HCT116 (cell line): ENCODE results near the gene RAB9A. TPM values are rescaled to one million over a fixed set of nuclear protein-coding genes. Genes with fewer than 3 reads are reported as not detected.

Experiments
- ATAC-seq: fragments of 200-7000 bp; cut with Tn5 transposase; 2 replicates; pipeline ENCODE4 v1.9.1; 2020; ENCODE audit warnings: mild to moderate bottlenecking, moderate library complexity
- BruUV-seq: library from RNA; stranded (reverse); fragments of 400-500 nt; replicated peaks from 2 replicates; lab custom pipeline; 2021; lab: Mats Ljungman, UMichigan
- CTCF ChIA-PET: fragments of 300-600 bp; sonication (Branson Sonifier 250); formaldehyde crosslinking; loops from one replicate; lab custom pipeline; 2021; ENCODE audit warnings: antibody characterized with exemption; lab: Charles Lee
- POLR2A ChIA-PET: fragments of 300-600, 350-600 bp; sonication (Branson Sonifier 250); formaldehyde crosslinking; loops from one replicate; lab custom pipeline; 2021; ENCODE audit warnings: antibody characterized with exemption; lab: Charles Lee
- RAD21 ChIA-PET, 2 experiments: fragments of 300-600 bp; sonication (Branson Sonifier 250); formaldehyde crosslinking; loops; one replicate each; lab custom pipeline; 2023; ENCODE audit warnings: low total read pairs in 2 of 2; ENCODE audit not compliant: uncharacterized antibody in 2 of 2, unreplicated experiment in 2 of 2, low non-redundant PET in 1 of 2; lab: Charles Lee
- DNase-seq: peaks from one replicate; pipeline ENCODE4 v3.0.0-alpha.2; 2010; ENCODE audit warnings: low read depth, low spot score
- H2AFZ ChIP-seq: fragments of 200-600 bp; shearing (Covaris generic), sonication (generic); 2 replicates; pipeline ENCODE4 v1.6.1; 2017; ENCODE audit warnings: low read depth, mixed run types, mixed read lengths, antibody characterized with exemption, low read length; ENCODE audit not compliant: poor library complexity, severe bottlenecking
- H3K27ac ChIP-seq: 2 replicates; pipeline ENCODE4 v1.5.1; 2012; ENCODE audit warnings: low read depth, low read length
- H3K27me3 ChIP-seq: fragments of 200-600 bp; sonication (generic); 2 replicates; pipeline ENCODE4 v1.6.1; 2016; ENCODE audit warnings: mixed run types, low read length, mixed read lengths; ENCODE audit not compliant: insufficient read depth
- H3K36me3 ChIP-seq, 2 experiments: fragments of 200-500 bp in 1 of 2; fragments of 200-600 bp in 1 of 2; sonication (Bioruptor generic) in 1 of 2; sonication (generic) in 1 of 2; 2 replicates each; pipeline versions ENCODE4 v1.5.1 to v1.6.1; 2014 to 2016; ENCODE audit warnings: low read length in 2 of 2, inconsistent platforms in 1 of 2, mixed read lengths in 1 of 2, mixed run types in 1 of 2; ENCODE audit not compliant: insufficient read depth in 2 of 2, control insufficient read depth in 1 of 2
- H3K4me1 ChIP-seq, 2 experiments: fragments of 200-600 bp in 1 of 2; sonication (generic) in 1 of 2; 2 replicates each; pipeline versions ENCODE4 v1.5.1 to v1.6.1; 2012 to 2017; ENCODE audit warnings: low read length in 2 of 2, inconsistent platforms in 1 of 2, mild to moderate bottlenecking in 1 of 2, mixed read lengths in 1 of 2, mixed run types in 1 of 2, moderate library complexity in 1 of 2; ENCODE audit not compliant: insufficient read depth in 2 of 2, control insufficient read depth in 1 of 2
- H3K4me2 ChIP-seq: fragments of 200-600 bp; sonication (generic); 2 replicates; pipeline ENCODE4 v1.6.1; 2017; ENCODE audit warnings: mixed run types, low read length, mixed read lengths
- H3K4me3 ChIP-seq, 2 experiments: fragments of 200-600 bp in 1 of 2; sonication (generic) in 1 of 2; replicated peaks in 1 of 2; 2 replicates each; pipeline ENCODE4 v1.5.1; 2011 to 2016; ENCODE audit warnings: low read length in 2 of 2, control low read depth in 1 of 2, low read depth in 1 of 2, mild to moderate bottlenecking in 1 of 2, mixed read lengths in 1 of 2, mixed run types in 1 of 2
- H3K79me2 ChIP-seq: fragments of 200-600 bp; sonication (generic); 2 replicates; pipeline ENCODE4 v1.6.1; 2017; ENCODE audit warnings: mild to moderate bottlenecking, mixed run types, low read length, moderate library complexity, mixed read lengths; ENCODE audit not compliant: insufficient read depth
- H3K9ac ChIP-seq: fragments of 200-600 bp; sonication (generic); 2 replicates; pipeline ENCODE4 v1.6.1; 2016; ENCODE audit warnings: low read length, mixed read lengths
- H3K9me2 ChIP-seq: fragments of 200-600 bp; sonication (generic), shearing (Covaris generic); 2 replicates; pipeline ENCODE4 v1.6.1; 2017; ENCODE audit warnings: mixed run types, mild to moderate bottlenecking, moderate library complexity; ENCODE audit not compliant: insufficient read depth
- H3K9me3 ChIP-seq, 2 experiments: fragments of 200-500 bp in 1 of 2; fragments of 200-600 bp in 1 of 2; sonication (Bioruptor generic) in 1 of 2; sonication (generic) in 1 of 2; 2 replicates each; pipeline ENCODE4 v1.6.1; 2014 to 2017; ENCODE audit warnings: low read length in 2 of 2, mixed read lengths in 2 of 2, inconsistent platforms in 1 of 2, low read depth in 1 of 2, mild to moderate bottlenecking in 1 of 2, mixed run types in 1 of 2, moderate library complexity in 1 of 2; ENCODE audit not compliant: control insufficient read depth in 1 of 2, insufficient read depth in 1 of 2
- H4K20me1 ChIP-seq: fragments of 200-600 bp; sonication (generic), shearing (Covaris generic); 2 replicates; pipeline ENCODE4 v1.6.1; 2017; ENCODE audit warnings: mixed run types, mild to moderate bottlenecking, moderate library complexity; ENCODE audit not compliant: insufficient read depth
- ATF3 ChIP-seq: IDR thresholded peaks from 2 replicates; pipeline ENCODE4 v1.6.1; 2012
- CEBPB ChIP-seq: IDR thresholded peaks from 2 replicates; pipeline ENCODE4 v1.6.1; 2012; ENCODE audit warnings: low read depth
- CTCF ChIP-seq, 3 experiments: fragments of 200-600 bp in 1 of 3; sonication (generic) in 1 of 3; IDR thresholded peaks in 2 of 3; conservative IDR thresholded peaks in 1 of 3; 2 replicates each; pipeline ENCODE4 v1.5.1; 2012 to 2017; ENCODE audit warnings: low read depth in 2 of 3, low read length in 2 of 3, antibody characterized with exemption in 1 of 3, borderline replicate concordance in 1 of 3, control low read depth in 1 of 3, mild to moderate bottlenecking in 1 of 3, mixed read lengths in 1 of 3, mixed run types in 1 of 3, moderate library complexity in 1 of 3; ENCODE audit not compliant: insufficient read depth in 1 of 3
- EGR1 ChIP-seq: IDR thresholded peaks from 2 replicates; pipeline ENCODE4 v1.6.1; 2012; ENCODE audit warnings: low read depth
- EZH2 ChIP-seq: fragments of 200-600 bp; sonication (generic); IDR thresholded peaks from 2 replicates; pipeline ENCODE4 v1.6.1; 2017; ENCODE audit warnings: antibody characterized with exemption, mixed run types
- FOSL1 ChIP-seq: IDR thresholded peaks from 2 replicates; pipeline ENCODE4 v1.6.1; 2012; ENCODE audit warnings: low read depth
- JUND ChIP-seq: IDR thresholded peaks from 2 replicates; pipeline ENCODE4 v1.6.1; 2012
- MAX ChIP-seq: IDR thresholded peaks from 2 replicates; pipeline ENCODE4 v1.6.1; 2012
- POLR2A ChIP-seq: IDR thresholded peaks from 2 replicates; pipeline ENCODE4 v1.7.0; 2011; ENCODE audit warnings: borderline replicate concordance; ENCODE audit not compliant: insufficient read depth, insufficient read length; ENCODE audit errors: extremely low read depth
- POLR2AphosphoS5 ChIP-seq: IDR thresholded peaks from 2 replicates; pipeline ENCODE4 v1.6.1; 2011; ENCODE audit warnings: mild to moderate bottlenecking, low read depth, low read length, moderate library complexity
- REST ChIP-seq: IDR thresholded peaks from 2 replicates; pipeline ENCODE4 v1.6.1; 2012; ENCODE audit warnings: low read depth
- SIN3A ChIP-seq: IDR thresholded peaks from 2 replicates; pipeline ENCODE4 v1.6.1; 2012; ENCODE audit warnings: low read depth
- TCF7L2 ChIP-seq: IDR thresholded peaks from 2 replicates; pipeline ENCODE4 v1.7.0; 2011; ENCODE audit warnings: borderline replicate concordance, inconsistent platforms; ENCODE audit not compliant: insufficient read depth, insufficient read length; ENCODE audit errors: extremely low read depth
- YY1 ChIP-seq: IDR thresholded peaks from 2 replicates; pipeline ENCODE4 v1.6.1; 2011; ENCODE audit warnings: low read length, low read depth, moderate library complexity, mild to moderate bottlenecking; ENCODE audit not compliant: insufficient replicate concordance; ENCODE audit errors: extremely low read depth
- ZBTB33 ChIP-seq: IDR thresholded peaks from 2 replicates; pipeline ENCODE4 v1.6.1; 2011; ENCODE audit warnings: mild to moderate bottlenecking, low read length, moderate library complexity; ENCODE audit not compliant: insufficient replicate concordance; ENCODE audit errors: extremely low read depth
- ZFX ChIP-seq: fragments of 450-650 bp; IDR thresholded peaks from 2 replicates; pipeline ENCODE4 v1.6.1; 2017
- ZNF274 ChIP-seq: fragments of 200-500 bp; sonication (Bioruptor generic); IDR thresholded peaks from 2 replicates; pipeline ENCODE4 v1.6.1; 2014; ENCODE audit warnings: mild to moderate bottlenecking, low read depth, low read length, inconsistent platforms
- intact Hi-C: fragments of 100-400 bp; cut with micrococcal nuclease; formaldehyde crosslinking; loops from 2 replicates; pipeline ENCODE4 v1.10.0; 2022
- total RNA-seq: library from RNA; stranded (reverse); gene quantifications from one replicate; pipeline ENCODE4 v1.2.1, GENCODE V29; 2021; ENCODE audit not compliant: unreplicated experiment

The RAB9A gene
- total RNA-seq, 1 experiment from 2014 or later, result 23.9 TPM

- no peak overlapping the region for H3K4me3 ChIP-seq
- DNase-seq (no peak), ATAC-seq (no peak)
- H3K4me1 ChIP-seq, result no peaks in the 10 kb centered on the region
- H3K4me2 ChIP-seq, result no peak overlapping the region
- no peak for TF ChIP-seq MAX
- no peak for TF ChIP-seq ZBTB33
- TF ChIP-seq POLR2AphosphoS5, result no peak
- TF ChIP-seq REST, result no peak
- TF ChIP-seq ATF3, result no peak
- no peak for TF ChIP-seq SIN3A
- TF ChIP-seq CEBPB, result no peak
- no peak for TF ChIP-seq EGR1
- no peak for TF ChIP-seq ZNF274
- no peak for TF ChIP-seq ZFX
- no peak for TF ChIP-seq FOSL1
- TF ChIP-seq TCF7L2, result no peak
- TF ChIP-seq POLR2A, result no peak
- TF ChIP-seq CTCF (IDR thresholded peaks at IDR 0.05 in 2 of 3, conservative IDR thresholded peaks at IDR 0.05 in 1 of 3; ENCODE audit: borderline replicate concordance in 1 of 3, insufficient read depth in 1 of 3, low read depth in 2 of 3, low read length in 2 of 3), result no peak
- no peak for TF ChIP-seq EZH2
- no peak for TF ChIP-seq JUND
- TF ChIP-seq YY1, result no peak
- ChIA-PET POLR2A (no interaction called here), CTCF (no interaction called here), RAD21 (no interaction called here)
- H3K9me3 ChIP-seq, result no peaks in the 10 kb centered on the region
- H2AFZ ChIP-seq, result no peak overlapping the region
- H4K20me1 ChIP-seq, result no peaks in the 10 kb centered on the region
- intact Hi-C loops, result no loop called here
- H3K9ac ChIP-seq, result no peak overlapping the region
- H3K27me3 ChIP-seq, result no peaks in the 10 kb centered on the region
- H3K36me3 ChIP-seq, result peaks cover 5 to 7% of the 10 kb centered on the region in 2 experiments; a peak in 2 of 4 replicates
- BruUV-seq, result no TSS peak
- H3K27ac ChIP-seq, result no peak overlapping the region
- H3K9me2 ChIP-seq, result no peaks in the 10 kb centered on the region
- no peaks in the 10 kb centered on the region for H3K79me2 ChIP-seq
These were observed 70.3 kb downstream of the RAB9A start for GRCh38 chrX:13759152-13759718.
